HEK293 (cell line): ENCODE measurements around the gene NEAT1.

ENCODE experiments used
- BCL11B ChIP-seq: fragments of 450-650 bp; formaldehyde crosslinking; IDR thresholded peaks from 2 replicates; pipeline ENCODE4 v1.5.1; 2016; ENCODE audit warnings: low read depth, missing biosample characterization, missing genetic modification characterization
- BCL6B ChIP-seq: fragments of 450-650 bp; formaldehyde crosslinking; IDR thresholded peaks from 2 replicates; pipeline ENCODE4 v1.5.1; 2017; ENCODE audit warnings: missing biosample characterization, missing genetic modification characterization
- GFI1B ChIP-seq: fragments of 450-650 bp; formaldehyde crosslinking; IDR thresholded peaks from 2 replicates; pipeline ENCODE4 v1.5.1; 2016; ENCODE audit warnings: missing biosample characterization, missing genetic modification characterization
- GLI4 ChIP-seq: fragments of 450-650 bp; formaldehyde crosslinking; IDR thresholded peaks from 2 replicates; pipeline ENCODE4 v1.5.1; 2016; ENCODE audit warnings: missing biosample characterization, missing genetic modification characterization
- GLIS2 ChIP-seq: fragments of 450-650 bp; formaldehyde crosslinking; IDR thresholded peaks from 2 replicates; pipeline ENCODE4 v1.5.1; 2016; ENCODE audit warnings: missing biosample characterization, missing genetic modification characterization
- HOXA7 ChIP-seq: sonication (generic); formaldehyde crosslinking; IDR thresholded peaks from 2 replicates; pipeline ENCODE4 v1.8.1; 2022; ENCODE audit warnings: missing genetic modification reagents, borderline replicate concordance
- KLF1 ChIP-seq: fragments of 450-650 bp; formaldehyde crosslinking; IDR thresholded peaks from 2 replicates; pipeline ENCODE4 v1.5.1; 2016; ENCODE audit warnings: missing biosample characterization, missing genetic modification characterization
- KLF10 ChIP-seq: fragments of 450-650 bp; IDR thresholded peaks from 2 replicates; pipeline ENCODE4 v1.5.1; 2018; ENCODE audit warnings: missing biosample characterization, mild to moderate bottlenecking, missing genetic modification characterization
- KLF16 ChIP-seq: fragments of 450-650 bp; formaldehyde crosslinking; IDR thresholded peaks from 2 replicates; pipeline ENCODE4 v1.5.1; 2017; ENCODE audit warnings: missing biosample characterization, missing genetic modification characterization
- KLF7 ChIP-seq: fragments of 450-650 bp; formaldehyde crosslinking; IDR thresholded peaks from 2 replicates; pipeline ENCODE4 v1.5.1; 2016; ENCODE audit warnings: missing biosample characterization, missing genetic modification characterization, borderline replicate concordance
- OSR2 ChIP-seq: fragments of 450-650 bp; formaldehyde crosslinking; IDR thresholded peaks from 2 replicates; pipeline ENCODE4 v1.5.1; 2016; ENCODE audit warnings: missing biosample characterization, missing genetic modification characterization
- PATZ1 ChIP-seq: fragments of 450-650 bp; formaldehyde crosslinking; IDR thresholded peaks from 2 replicates; pipeline ENCODE4 v1.5.1; 2016; ENCODE audit warnings: missing biosample characterization, missing genetic modification characterization
- REPIN1 ChIP-seq: fragments of 450-650 bp; formaldehyde crosslinking; IDR thresholded peaks from 2 replicates; pipeline ENCODE4 v1.5.1; 2017; ENCODE audit warnings: missing biosample characterization, missing genetic modification characterization, low read depth
- SP3 ChIP-seq: fragments of 450-650 bp; formaldehyde crosslinking; IDR thresholded peaks from 2 replicates; pipeline ENCODE4 v1.5.1; 2016; ENCODE audit warnings: missing biosample characterization, missing genetic modification characterization
- YY1 ChIP-seq: fragments of 450-650 bp; formaldehyde crosslinking; IDR thresholded peaks from 2 replicates; pipeline ENCODE4 v1.5.1; 2018; ENCODE audit warnings: missing biosample characterization, missing genetic modification characterization
- ZBTB17 ChIP-seq: fragments of 450-650 bp; formaldehyde crosslinking; IDR thresholded peaks from 2 replicates; pipeline ENCODE4 v1.5.1; 2016; ENCODE audit warnings: missing biosample characterization, missing genetic modification characterization
- ZFP69B ChIP-seq: fragments of 450-650 bp; formaldehyde crosslinking; IDR thresholded peaks from 2 replicates; pipeline ENCODE4 v1.5.1; 2016; ENCODE audit warnings: missing biosample characterization, missing genetic modification characterization
- ZNF10 ChIP-seq: fragments of 450-650 bp; formaldehyde crosslinking; IDR thresholded peaks from 2 replicates; pipeline ENCODE4 v1.5.1; 2017; ENCODE audit warnings: missing biosample characterization, missing genetic modification characterization
- ZNF138 ChIP-seq: fragments of 450-650 bp; formaldehyde crosslinking; IDR thresholded peaks from 2 replicates; pipeline ENCODE4 v1.5.1; 2016; ENCODE audit warnings: missing biosample characterization, missing genetic modification characterization, borderline replicate concordance
- ZNF140 ChIP-seq: fragments of 450-650 bp; formaldehyde crosslinking; IDR thresholded peaks from 2 replicates; pipeline ENCODE4 v1.5.1; 2016; ENCODE audit warnings: missing biosample characterization, missing genetic modification characterization
- ZNF155 ChIP-seq: fragments of 450-650 bp; formaldehyde crosslinking; IDR thresholded peaks from 2 replicates; pipeline ENCODE4 v1.5.1; 2016; ENCODE audit warnings: missing biosample characterization, missing genetic modification characterization
- ZNF16 ChIP-seq: fragments of 450-650 bp; formaldehyde crosslinking; IDR thresholded peaks from 2 replicates; pipeline ENCODE4 v1.5.1; 2016; ENCODE audit warnings: low read depth, missing biosample characterization, missing genetic modification characterization
- ZNF175 ChIP-seq: fragments of 450-650 bp; formaldehyde crosslinking; IDR thresholded peaks from 2 replicates; pipeline ENCODE4 v1.5.1; 2016; ENCODE audit warnings: missing biosample characterization, missing genetic modification characterization
- ZNF2 ChIP-seq: fragments of 450-650 bp; formaldehyde crosslinking; IDR thresholded peaks from 2 replicates; pipeline ENCODE4 v1.5.1; 2016; ENCODE audit warnings: missing biosample characterization, missing genetic modification characterization
- ZNF214 ChIP-seq: fragments of 450-650 bp; formaldehyde crosslinking; IDR thresholded peaks from 2 replicates; pipeline ENCODE4 v1.5.1; 2017; ENCODE audit warnings: missing biosample characterization, mild to moderate bottlenecking, missing genetic modification characterization, borderline replicate concordance
- ZNF239 ChIP-seq: fragments of 450-650 bp; formaldehyde crosslinking; IDR thresholded peaks from 2 replicates; pipeline ENCODE4 v1.5.1; 2016; ENCODE audit warnings: missing biosample characterization, missing genetic modification characterization
- ZNF354C ChIP-seq: fragments of 450-650 bp; formaldehyde crosslinking; IDR thresholded peaks from 2 replicates; pipeline ENCODE4 v1.5.1; 2016; ENCODE audit warnings: missing biosample characterization, missing genetic modification characterization, low read depth, borderline replicate concordance
- ZNF391 ChIP-seq: fragments of 450-650 bp; formaldehyde crosslinking; IDR thresholded peaks from 2 replicates; pipeline ENCODE4 v1.5.1; 2016; ENCODE audit warnings: low read depth, missing biosample characterization, missing genetic modification characterization, borderline replicate concordance
- ZNF433 ChIP-seq: fragments of 450-650 bp; formaldehyde crosslinking; IDR thresholded peaks from 2 replicates; pipeline ENCODE4 v1.5.1; 2016; ENCODE audit warnings: missing biosample characterization, missing genetic modification characterization, low read depth
- ZNF449 ChIP-seq: fragments of 450-650 bp; formaldehyde crosslinking; IDR thresholded peaks from 2 replicates; pipeline ENCODE4 v1.5.1; 2017; ENCODE audit warnings: missing biosample characterization, mild to moderate bottlenecking, missing genetic modification characterization, moderate library complexity
- ZNF473 ChIP-seq: fragments of 450-650 bp; formaldehyde crosslinking; IDR thresholded peaks from 2 replicates; pipeline ENCODE4 v1.5.1; 2017; ENCODE audit warnings: missing biosample characterization, missing genetic modification characterization
- ZNF48 ChIP-seq: fragments of 450-650 bp; formaldehyde crosslinking; IDR thresholded peaks from 2 replicates; pipeline ENCODE4 v1.5.1; 2016; ENCODE audit warnings: missing biosample characterization, missing genetic modification characterization
- ZNF501 ChIP-seq: fragments of 450-650 bp; formaldehyde crosslinking; IDR thresholded peaks from 2 replicates; pipeline ENCODE4 v1.5.1; 2016; ENCODE audit warnings: missing biosample characterization, missing genetic modification characterization
- ZNF629 ChIP-seq: fragments of 450-650 bp; formaldehyde crosslinking; IDR thresholded peaks from 2 replicates; pipeline ENCODE4 v1.5.1; 2017; ENCODE audit warnings: missing biosample characterization, missing genetic modification characterization
- ZNF692 ChIP-seq: fragments of 450-650 bp; formaldehyde crosslinking; IDR thresholded peaks from 2 replicates; pipeline ENCODE4 v1.5.1; 2016; ENCODE audit warnings: missing biosample characterization, missing genetic modification characterization
- ZNF791 ChIP-seq: fragments of 450-650 bp; formaldehyde crosslinking; IDR thresholded peaks from 2 replicates; pipeline ENCODE4 v1.5.1; 2016; ENCODE audit warnings: missing biosample characterization, missing genetic modification characterization

Gene NEAT1

GRCh38 chr11:65386307-65387140 lies 36.1 kb upstream of the NEAT1 start, which contains the start of gene FRMD8 (continued):
- TF ChIP-seq ZBTB17 (tag by site-specific recombination) (0 out of 2 replicates have a peak, but pooled peaks have one; percentile 13), GLI4 (no peak), KLF16 (tag by site-specific recombination) (no peak), ZNF791 (tag by site-specific recombination) (no peak), ZNF2 (tag by site-specific recombination) (no peak), YY1 (tag by site-specific recombination) (no peak), ZNF48 (tag by site-specific recombination) (no peak), KLF10 (tag by site-specific recombination) (peak; percentile 20; the same call in 1 of the 2 replicates), ZNF629 (tag by site-specific recombination) (no peak), ZNF155 (no peak), PATZ1 (tag by site-specific recombination) (peak; percentile 79), ZNF239 (no peak), ZNF214 (tag by site-specific recombination) (no peak), ZNF692 (tag by site-specific recombination) (peak; percentile 71; the same call in 1 of the 2 replicates), ZNF473 (no peak), HOXA7 (CRISPR knock-in tag) (no peak), ZNF175 (tag by site-specific recombination) (no peak), KLF1 (tag by site-specific recombination) (no peak), REPIN1 (tag by site-specific recombination) (no peak), OSR2 (tag by site-specific recombination) (no peak; the same call in 1 of the 2 replicates), ZNF10 (tag by site-specific recombination) (no peak), ZNF449 (tag by site-specific recombination) (no peak), ZNF138 (no peak), BCL11B (tag by site-specific recombination) (no peak; the same call in 1 of the 2 replicates), SP3 (tag by site-specific recombination) (no peak), BCL6B (no peak), KLF7 (tag by site-specific recombination) (no peak), ZNF391 (tag by site-specific recombination) (peak; percentile 31; the same call in 1 of the 2 replicates), GFI1B (tag by site-specific recombination) (no peak), ZNF501 (tag by site-specific recombination) (0 out of 2 replicates have a peak, but pooled peaks have one; percentile 32), ZFP69B (tag by site-specific recombination) (no peak), ZNF16 (tag by site-specific recombination) (no peak), GLIS2 (tag by site-specific recombination) (peak; percentile 49), ZNF354C (tag by site-specific recombination) (no peak), ZNF140 (tag by site-specific recombination) (no peak), ZNF433 (no peak)
